Activated CD4-positive, alpha-beta T cell treated with anti-CD3 and anti-CD28 coated beads for 1 hour (primary cell): ENCODE results near the gene MYOG.

ENCODE experiments used
- DNase-seq: peaks from one replicate; pipeline ENCODE4 v3.0.0-alpha.2; 2020

Gene MYOG

DNA sequence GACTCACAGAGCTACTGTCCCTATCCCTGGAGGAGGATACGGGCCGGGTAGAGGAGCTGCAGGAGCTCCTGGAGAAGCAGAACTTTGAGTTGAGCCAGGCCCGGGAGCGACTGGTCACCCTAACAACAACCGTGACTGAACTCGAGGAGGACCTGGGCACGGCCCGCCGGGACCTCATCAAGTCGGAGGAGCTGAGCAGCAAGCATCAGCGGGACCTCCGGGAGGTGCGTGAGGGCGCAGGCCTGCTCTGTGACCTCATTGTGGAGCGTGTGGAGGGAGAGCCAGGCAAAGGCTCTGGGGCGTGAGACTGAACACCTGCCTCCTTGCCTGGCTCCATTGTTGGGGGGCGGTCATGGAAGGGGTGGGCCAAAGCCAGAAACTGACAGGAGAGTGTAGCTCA lies 40.5 kb downstream of the MYOG start:
- no peak for DNase-seq

DNA sequence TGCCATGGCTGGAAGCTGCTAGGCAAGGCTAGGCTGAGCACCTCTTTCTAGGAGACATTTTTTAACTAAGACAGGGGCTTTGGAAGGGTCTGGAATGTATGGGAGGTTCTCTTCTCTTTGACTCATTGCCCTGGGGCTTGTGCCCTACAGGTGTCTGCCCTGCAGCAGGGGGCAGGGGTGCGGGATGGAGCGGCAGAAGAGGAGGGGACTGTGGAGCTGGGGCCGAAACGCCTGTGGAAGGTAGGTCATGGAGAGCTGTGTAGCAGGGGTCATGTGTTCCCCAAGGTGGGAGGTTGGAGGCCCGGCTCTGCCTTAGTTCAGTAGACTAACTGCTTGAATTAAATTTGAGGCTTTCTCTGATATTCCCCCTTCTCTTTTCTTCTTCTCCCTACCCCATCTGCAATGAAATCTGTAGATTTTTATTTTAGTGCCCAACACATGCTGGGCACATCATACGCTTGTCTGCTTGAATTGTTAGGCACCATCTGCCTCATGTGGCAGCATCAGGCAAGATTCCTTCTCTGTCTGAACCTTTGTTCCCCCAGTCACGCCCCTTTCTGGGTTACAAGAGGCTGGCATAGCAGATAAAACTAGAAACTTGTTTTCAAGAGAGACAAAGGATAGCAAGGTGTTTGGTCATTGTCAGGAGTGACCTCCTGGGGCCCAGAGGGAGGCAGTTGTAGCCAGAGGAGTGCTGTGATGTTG lies 41.1 kb downstream of the MYOG start:
- no peak for DNase-seq

DNA sequence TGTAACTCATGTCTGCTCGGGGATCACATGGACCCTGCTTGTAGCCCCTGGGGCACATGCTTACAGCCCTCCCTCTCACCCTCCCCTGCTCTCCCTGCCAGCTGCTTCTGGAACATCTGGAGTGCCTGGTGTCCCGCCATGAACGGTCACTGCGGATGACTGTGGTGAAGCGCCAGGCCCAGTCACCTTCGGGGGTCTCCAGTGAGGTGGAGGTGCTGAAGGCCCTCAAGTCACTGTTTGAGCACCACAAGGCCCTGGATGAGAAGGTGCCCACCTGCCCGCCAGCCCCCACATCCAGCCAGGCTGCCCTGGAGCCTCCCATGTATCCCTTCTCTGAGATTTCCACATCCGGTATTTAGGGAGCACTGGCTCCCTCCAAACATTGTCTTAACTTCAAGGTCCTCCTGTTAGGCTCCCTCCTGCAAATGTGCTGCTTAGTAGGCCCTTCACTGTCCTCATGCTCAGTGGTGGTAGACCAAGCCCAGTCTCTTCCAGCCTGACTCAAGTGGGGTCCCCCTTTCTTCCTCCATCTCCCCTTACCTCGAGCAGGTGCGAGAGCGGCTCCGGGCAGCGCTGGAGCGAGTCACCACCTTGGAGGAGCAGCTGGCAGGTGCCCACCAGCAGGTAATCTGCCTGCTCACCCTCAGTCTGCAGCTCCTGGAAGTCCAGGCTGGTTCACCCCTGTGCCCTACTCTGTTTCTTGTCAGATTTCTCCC lies 41.8 kb downstream of the MYOG start:
- no peak for DNase-seq

DNA sequence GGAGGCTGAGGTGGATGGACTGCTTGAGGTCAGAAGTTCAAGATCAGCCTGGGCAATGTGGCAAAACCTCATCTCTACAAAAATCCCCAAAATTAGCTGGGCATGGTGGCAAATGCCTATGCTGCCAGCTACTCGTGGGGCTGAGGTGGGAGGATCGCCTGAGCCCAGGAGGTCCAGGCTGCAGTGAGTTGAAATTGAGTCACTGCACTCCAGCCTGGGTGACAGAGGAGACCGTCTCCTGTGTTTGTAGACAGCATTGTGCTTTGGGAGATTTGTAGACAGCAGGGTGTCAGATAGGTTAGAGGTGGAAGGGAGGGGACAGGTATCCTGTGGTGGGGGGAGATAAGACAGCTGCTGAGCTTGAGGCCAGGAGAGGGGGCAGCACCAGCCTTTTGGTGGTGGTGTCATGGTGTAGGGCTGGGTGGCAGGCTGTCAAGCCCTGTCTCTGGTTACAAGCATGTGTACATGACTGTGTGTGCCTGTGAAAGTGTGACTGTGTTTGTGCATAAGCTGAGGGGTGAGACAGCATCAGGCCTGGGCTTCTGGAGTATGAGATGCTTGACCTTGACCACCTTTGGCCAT lies 44.4 kb downstream of the MYOG start:
- DNase-seq = no peak

DNA sequence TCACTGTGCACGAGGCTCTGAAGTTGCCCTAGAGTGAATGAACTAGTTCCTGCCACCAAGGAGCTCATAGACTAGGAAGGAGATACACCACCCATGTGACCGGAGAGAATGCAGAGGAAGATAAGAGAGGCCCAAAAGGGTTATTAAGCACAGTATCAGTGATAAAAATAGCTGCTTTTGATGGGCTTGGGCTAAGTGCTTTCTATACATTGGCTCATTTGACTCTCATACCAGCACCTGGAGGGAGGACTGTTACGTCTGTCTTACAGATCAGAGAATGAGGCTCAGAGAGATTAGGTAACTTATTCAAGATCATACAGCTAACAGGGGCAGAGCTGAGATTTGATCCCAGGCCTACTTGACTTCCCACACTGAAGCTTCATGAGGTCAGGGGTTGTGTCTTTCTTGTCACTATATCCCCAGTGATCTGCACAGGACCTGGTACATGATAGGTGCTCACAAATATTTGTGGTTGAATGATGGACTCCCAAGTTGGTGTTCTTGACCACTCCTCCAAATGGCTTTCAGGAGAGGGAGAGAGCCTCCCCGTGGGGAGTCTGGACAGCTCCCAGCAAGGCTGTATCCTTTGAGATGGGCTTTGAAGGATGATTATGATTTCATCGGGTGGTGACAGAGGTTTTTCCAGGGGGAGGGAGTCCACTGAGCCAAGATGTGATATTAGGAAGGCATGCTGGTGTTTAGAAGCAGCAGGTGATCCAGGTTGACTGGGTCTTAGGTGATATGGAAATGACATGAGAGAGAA lies 45.1 kb downstream of the MYOG start:
- no peak for DNase-seq

DNA sequence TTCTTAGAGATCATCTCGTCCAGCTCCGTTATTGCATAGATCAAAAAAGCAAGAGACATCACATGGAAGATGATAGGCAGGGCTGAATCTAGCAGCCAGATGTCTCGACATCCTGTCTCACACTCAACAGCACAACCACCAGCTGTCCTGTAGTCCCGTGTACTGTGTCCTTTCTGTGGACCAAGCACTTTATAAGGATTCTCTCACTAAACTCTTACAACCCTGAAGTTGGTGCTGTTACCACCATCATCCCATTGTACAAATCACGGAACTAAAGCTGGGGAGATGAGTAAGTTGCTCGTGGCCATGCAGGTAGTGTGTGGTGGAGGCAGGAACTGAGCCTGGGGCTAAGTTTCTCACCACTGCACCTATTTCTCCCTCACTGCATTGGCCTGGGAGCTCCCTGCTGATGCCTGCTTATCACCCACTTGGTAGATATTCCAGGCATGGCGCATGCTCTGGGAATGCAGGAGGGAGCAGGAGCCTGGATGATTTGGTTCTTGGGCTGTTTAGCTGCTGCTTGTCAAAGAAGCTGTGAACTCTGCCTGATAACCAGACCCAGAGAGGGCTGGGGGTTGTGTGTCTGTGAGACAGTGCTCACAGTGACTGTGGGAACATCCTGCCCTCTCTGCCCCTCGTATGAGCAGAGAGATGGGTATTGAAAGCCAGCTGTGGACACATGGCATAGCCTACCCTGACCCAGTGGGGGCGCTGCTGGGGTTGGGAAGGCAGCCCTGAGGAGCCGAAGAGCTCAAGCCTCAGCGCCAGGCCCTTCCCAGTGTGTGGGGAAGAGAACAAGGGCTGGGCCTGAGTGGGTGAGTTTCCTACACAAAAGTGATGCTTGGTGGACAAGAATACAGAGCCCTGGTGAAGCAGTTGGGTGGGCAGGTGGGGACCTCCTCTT lies 46.0 kb downstream of the MYOG start:
- no peak for DNase-seq

DNA sequence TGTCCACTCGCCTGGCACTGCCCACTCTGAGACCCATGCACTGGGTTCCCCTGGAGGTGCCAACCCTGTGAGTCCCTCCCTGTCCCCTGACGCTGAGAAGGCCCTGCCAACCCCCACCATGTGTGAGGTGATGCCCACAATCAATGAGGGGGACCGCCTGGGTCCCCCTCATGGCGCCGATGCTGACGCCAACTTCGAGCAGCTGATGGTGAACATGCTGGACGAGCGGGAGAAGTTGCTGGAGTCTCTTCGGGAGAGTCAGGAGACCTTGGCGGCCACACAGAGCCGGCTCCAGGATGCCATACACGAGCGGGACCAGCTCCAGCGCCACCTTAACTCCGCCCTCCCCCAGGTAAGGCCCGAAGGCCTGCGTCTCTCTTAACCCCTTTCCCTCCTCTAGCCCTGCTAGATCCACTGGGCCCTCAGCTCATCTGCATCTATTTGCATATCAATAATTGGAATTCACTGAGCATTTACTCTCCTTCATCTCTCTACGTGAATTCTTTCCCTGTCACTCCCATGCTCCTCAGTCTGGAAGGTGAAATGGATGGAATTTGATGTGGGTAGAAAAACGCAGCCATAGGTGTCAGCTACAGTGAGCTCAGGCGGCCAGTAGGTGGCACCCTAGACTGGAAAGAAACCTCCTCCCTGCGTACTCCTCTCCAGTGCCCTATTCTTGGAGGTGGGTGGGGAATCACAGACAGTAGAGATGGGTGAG lies 46.8 kb downstream of the MYOG start:
- peak; percentile 40 for DNase-seq

DNA sequence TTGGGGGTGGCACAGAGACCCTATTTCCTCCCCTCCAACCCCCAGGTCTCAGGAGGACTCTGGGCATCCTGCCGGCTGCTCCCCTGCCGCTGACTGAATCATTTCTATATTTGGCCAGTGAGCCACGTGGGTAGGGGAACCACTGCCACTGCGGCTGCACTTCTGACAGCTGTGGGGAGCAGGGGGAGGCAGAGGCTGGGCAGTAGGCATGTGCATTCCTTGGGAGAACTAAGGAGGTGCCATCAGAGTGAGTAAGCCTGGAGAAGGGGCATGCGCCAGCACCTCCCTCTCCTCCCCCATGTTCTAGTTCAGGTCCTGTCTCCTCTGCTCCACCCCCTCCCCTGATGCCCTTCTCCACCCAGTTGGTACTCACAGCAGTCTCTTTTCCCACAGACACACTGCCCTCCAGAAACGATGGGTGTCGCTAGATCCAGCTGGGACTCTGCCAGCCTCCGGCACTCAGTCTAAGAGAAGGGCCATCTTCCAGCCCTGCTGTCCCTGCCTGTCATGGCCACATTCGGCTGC lies 47.5 kb downstream of the MYOG start:
- no peak for DNase-seq

DNA sequence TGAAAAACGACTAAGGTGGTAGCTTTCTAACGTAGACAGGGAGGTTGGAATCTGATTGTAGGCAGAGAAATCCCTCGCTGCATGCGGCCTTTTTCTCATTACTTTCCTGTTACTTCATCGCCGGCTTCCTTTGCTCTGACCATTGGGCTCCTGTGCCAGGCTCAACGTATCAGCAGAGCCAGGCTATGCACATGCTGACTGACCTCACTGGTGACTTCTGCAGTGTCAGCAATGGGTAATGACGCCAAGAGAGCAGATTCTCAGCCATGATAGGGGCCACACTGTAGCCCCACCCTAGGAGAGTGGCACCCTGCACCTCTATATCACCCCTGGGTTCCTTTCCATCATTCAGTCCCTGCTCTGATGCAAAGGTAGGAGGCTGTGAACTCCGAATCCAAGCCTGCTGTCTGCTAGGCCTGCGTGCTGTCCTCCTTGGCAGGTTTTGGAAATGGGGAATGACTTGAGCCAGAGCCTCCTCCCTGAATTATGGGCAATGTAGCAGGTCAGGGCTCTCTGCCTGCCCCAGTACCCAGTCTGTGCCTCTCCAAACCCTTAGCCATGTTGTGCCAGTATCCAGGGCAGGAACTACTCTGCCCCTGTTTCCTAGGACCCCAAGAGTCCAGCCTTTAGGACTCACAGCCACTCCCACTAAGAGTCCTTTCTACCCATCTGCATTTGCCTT lies 48.2 kb downstream of the MYOG start:
- DNase-seq = no peak

DNA sequence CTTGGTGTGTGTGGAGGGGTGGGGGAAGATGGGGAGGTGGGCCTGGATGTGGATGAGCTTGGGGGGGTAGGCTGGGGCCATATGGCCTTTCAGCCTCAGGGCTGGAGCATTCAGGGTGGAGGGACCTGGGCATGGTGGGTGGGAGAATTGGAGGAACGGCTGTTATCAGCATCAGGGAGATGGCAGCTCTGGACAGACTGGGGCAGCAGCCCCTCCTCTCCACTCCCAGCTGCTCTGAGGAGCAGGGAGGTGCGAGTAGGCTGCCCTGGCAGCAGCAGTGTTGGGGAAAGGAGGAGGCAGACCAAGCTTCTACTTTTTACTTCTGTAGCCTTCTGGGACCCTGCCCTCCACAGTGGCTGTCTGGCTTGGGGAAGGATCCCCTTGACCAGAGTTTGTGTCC lies 49.3 kb downstream of the MYOG start:
- DNase-seq = no peak

DNA sequence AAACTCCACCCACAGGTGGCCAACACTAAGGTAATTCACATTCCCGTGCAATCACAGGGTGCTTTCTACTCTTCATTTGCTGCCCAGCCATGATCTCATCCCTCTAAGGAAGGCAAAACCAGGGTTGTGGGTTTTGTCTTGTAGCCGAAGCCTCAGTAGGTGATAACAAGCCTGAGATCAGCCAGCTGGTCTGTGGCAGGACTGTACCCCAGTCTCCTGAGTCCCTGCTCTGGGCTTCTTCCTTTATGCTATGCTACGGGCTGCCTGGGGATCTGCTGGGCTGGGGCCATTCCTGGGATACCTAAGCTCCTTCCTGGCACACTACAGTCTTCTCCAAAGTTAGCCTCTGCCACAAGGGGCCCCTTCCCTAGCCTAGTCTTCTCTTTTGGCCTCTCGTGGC lies 49.7 kb downstream of the MYOG start:
- DNase-seq = no peak

DNA sequence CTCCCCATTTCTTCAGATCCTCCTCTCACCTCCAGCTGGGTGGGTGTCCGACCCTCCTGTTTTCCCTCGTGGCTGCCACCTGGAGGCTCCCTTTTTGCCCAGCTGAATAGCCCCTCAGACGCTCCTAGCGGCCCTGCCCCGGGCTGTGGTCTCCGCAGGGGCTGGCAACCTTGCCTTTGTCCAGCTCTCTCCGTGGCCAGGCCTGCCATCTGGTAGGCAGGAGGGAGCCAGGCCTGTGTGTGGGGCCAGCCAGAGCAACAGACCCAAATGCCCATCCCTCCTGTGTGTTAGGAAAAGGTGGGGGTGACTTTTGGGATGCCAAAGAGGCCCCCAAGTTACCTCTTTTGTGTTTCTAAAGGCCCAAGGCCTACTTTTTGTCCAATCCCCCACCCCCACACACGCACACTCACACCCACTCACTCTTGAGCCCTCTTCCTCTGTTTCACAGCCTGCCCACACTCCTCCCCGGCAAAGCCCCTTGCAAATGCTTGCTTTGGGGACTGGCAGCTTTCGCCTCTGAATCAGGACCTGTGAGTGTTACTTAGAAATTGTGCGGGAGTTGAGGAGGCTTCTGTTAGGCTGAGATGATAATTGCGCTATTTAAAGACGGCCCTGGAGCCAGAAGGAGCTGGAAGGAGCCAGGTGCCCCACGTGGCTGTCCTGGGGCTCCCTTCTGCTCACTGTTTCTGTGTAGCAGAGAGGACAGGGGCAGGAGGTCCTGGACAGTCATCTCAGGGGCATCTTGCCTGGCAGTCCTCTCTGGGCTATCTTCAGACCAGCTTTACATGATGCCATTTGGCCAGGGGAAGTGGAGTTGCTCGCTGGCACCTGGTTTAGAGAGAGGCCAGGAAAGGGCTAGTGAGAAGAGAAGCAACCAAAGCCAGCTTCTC lies 50.5 kb downstream of the MYOG start:
- no peak for DNase-seq

DNA sequence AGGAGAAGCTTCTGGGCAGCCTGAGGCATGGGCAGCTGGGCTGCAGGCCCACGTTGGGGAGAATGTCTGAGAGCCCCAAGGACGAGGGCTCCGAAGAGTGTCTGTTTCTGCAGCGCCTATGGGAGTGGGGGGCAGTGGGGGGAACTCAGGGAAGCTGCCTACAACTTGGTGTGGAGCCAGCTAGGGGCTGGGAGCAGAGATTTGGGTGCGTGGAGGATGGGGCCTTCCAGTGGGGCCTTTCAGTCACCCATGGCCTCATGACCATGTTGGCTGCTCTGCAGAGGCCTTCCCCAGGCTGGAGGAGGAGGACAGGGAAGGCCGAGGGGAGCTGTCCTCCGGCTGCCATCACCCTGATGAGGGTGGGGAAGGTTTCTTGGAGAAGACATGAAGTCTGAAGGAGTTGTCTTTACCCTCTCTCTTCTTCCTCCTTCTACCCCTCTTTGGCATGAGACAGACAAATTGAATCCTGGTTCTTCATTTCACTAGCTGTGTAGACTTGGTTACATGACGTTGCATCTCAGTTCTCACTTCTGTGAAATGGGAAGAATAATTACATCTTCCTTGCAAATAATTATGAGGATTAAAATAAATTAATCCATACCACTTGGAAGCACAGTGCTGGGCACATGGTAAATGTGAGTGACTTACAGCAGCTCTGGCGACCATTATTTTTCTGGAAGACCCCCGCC lies 51.2 kb downstream of the MYOG start:
- DNase-seq = no peak

DNA sequence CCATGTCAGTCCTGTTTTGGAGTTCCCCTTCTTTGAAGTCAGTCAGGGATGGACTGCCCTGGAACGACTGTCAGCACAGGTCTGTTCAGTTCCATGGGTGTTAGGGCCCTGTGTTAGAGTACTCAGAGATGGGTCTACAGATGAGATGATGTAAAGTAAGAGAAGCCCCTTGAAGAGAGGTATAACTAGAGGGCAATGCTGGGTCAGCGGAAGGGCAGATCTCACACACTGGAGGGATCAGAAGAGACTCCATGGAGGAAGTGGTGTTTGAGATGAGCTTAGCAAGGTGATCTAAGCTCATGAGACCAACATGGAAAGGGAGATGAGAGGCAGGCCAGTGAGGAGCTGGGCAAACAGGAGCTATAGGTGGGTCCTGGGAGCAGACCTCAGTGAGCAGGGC lies 51.9 kb downstream of the MYOG start:
- DNase-seq = no peak

DNA sequence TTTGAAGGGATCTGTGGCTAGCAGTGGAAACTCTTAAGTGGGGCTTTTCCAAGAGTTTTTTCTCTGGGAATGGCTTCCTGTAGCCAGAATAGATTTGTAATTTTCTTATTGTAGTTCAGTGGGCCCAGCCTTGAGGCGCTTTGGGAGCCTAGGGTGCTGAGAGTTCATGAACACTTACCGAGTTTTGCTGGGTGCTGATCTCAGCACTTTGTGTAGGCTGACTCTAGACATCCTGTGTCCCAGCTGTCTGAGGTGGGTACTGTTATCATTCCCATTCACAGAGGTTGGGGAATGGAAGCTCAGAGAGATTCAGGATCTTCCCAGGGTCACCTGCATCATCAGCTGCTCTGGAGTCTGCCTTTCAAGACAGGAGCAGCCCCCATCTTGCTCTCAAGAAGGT lies 52.5 kb downstream of the MYOG start:
- DNase-seq = no peak
